ENCODE data around the gene KCNJ4.

Gene KCNJ4

DNA sequence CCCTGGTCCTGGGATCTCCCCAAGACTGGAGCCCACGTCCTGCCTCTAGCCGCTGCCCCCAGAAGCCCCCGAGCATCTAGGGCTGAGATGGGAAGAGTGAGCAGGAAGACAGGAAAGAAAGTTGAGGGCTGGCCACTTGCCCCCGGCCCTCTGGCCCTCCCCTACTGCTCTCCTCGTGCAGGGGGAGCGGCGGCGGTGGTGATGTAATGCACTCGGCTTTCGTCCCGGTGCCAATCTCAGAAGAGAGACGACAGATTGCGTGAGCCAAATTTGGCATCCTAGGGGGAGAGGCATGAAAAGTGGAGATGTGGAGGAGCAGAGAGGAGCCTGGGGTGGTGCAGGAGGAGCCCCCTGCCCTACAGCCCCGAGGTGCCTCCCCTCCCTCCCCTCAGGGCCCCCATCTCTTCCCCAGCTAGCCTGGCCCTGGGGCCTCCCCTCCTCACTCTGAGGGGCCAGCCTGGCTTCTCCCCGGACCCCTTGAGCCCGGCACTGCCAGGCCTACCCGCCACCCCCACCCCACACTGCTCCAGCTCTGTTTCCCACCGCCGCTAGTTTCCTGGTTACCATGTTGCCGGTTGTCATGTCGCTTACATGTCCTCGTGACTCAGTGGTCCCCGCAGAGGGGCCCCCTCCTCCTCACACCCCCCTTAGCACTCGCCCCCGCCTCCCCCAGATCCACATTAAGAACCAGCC lies 2.5 kb downstream of the KCNJ4 start:
- no peak for DNase-seq (ENCODE audit: low spot score)

DNA sequence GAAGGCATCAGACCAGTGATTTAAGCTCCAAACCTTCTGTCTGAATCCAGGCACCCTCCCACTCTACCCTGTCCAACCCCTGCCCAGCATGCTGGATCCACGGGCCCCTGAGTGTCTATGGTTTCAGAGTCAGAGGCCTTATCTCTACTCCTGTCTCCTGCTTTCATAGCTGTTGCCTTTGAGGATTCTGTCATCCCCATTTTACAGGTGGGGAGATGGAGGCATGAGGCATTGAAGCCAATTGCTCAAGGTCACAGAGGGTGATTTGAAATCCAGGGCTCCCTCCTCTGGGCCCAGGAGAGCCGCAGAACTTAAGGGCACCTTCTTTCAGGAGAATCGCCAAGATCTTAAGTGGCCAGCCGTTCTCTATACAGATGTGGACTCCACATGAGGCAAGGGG lies 3.1 kb downstream of the KCNJ4 start:
- no peak for DNase-seq (ENCODE audit: low spot score)

DNA sequence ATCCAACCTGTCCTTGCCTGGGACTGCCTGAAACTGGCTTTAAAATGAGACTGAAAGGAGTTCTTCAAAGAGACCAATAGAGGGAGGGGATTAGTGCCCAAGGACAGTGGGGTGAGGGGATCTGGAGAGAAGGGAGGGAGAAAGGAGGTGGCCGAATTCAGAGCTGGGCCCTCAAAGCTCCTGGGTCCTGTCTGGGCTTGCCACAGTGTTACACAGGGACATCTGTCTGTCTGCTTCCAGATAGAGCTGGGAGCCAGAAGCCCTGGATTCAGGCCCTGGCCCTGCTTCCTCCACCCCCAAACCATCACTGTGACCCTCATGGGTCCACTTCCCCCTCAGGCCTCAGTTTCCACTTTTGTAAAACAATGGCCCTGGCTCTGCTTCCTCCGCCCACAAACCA lies 3.6 kb downstream of the KCNJ4 start:
- no peak for DNase-seq (ENCODE audit: low spot score)

DNA sequence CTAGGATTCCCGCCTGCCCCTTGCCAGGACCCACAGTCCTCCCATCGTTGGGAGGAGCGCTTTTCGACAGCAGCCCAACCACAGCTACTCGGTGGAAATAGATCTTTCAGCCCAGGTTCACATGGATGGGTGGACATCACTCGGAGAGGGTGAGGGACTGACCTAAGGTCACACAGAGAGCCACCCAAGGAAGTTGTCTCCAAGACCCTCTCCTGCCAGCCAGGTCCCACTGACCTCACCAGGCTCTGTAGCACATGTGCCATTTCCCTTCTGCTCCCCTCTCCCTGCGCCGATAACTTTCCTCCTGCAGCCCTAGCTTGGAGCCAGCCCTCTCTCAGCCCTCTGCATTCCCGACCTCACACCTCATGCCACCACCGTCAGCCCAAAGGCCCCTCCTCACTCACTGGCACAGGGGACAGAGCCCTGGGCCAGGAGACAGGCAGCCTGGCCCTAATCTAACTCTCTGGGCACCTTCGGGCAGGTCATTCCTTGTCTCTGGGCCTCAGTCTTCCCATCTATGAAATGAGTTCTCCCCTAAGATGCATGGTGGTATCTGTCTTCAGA lies 4.7 kb downstream of the KCNJ4 start:
- DNase-seq (ENCODE audit: low spot score) = no peak

DNA sequence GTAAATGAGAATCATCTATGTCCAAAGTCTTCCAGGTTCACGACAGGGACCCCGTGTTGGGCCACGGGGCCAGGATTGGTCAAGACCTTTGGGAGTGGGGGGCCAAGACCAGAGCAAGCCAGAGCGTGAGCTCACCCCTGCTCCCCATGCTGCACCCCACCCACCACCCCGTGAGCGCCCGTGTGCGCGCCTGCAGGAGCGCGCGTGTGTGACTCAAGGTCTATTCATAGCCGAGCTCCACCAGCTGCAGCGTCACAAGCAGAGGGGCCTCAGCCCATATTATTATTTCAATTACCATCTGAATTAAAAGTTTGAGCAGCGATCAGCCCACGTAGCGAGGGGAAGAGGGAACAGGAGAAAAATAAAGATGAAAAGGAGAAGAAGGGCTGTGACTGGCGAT lies 5.2 kb downstream of the KCNJ4 start:
- DNase-seq (ENCODE audit: low spot score) = no peak

DNA sequence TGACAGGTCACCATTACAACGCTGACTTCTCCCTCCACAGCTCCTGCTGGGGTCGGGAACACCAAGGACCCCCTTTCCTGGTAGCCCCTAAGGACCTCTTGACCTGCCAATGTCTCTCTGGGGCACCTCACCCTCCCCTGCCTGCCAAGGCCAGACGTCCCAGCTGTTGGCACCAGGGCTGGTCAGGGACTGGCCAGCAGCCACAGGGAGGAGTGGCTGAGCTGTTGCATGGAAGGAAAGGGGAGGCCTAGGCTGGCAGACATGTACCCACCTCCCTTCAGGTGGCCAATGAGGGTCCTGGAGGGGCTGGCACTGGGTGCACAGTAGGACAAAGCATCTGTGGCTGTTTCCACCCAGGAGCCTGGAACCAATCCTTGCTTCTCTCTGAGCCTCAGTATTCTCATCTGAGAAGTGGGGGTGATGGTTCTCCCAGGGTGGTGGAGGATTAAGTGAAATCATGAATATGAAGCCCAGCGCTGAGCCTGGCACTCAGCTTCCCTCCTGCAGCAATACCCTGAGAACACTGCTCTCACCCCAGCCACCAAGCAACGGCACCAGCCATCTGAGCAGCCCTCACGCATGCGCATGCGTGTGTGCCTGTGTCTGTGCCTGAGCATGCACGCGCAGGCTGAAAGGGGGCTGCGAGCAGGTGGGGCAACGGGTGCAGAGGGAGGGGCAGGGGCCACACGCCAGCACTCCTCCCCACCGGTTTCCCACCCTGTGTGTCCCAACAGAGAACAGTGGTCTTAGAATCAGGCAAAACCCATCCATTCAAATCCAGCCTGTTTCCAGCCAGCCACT lies 5.9 kb downstream of the KCNJ4 start:
- DNase-seq (ENCODE audit: low spot score) = no peak

DNA sequence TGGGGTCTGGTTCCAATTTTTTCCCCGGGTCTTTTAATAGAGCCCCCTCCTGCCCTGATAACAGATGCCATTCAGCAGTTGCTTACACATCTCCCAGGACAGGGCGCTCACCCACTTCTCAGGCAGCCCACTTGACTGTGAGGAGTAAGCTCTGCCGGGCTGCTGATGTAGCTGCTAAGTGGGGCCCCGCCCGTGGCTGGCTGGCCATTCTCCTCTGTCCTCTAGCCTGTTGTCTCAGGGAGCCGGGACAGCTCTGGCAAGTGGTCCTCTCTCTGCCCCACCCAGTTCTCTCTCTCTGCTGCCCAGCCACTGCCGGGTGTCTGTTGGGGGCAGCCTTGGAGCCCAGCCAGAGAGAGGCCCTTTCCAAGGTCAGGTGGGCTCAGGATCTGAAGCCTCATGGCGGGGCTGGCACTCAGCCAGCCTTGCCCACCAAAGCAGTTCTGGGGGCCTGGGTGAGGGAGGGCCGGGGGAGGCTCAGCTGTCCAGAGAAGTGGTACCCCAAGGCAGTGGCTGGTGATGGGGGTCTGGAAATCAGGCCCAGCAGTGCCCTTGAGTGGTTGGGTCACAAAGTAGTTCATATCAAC lies 8.9 kb downstream of the KCNJ4 start:
- no peak for DNase-seq (ENCODE audit: low spot score)

DNA sequence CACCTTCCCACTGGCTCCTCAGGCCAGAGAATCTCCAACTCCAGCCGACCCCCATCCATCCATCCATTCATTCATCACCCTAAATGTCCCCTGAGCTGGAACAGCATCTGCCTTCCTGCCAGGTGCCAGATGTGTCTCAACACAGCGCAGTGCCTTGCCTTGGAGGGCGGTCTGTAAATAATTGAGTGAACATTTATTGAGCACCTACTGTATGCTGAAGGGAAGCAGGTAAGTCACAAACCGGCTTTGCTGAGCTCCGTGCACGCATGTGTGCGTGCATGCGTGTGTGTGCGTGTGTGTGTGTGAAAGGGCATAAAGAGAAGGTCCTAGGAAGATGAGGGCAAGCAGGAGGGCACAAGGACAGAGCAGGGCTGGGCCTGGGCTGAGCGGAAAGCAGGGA lies 10.2 kb downstream of the KCNJ4 start:
- DNase-seq (ENCODE audit: low spot score) = no peak

DNA sequence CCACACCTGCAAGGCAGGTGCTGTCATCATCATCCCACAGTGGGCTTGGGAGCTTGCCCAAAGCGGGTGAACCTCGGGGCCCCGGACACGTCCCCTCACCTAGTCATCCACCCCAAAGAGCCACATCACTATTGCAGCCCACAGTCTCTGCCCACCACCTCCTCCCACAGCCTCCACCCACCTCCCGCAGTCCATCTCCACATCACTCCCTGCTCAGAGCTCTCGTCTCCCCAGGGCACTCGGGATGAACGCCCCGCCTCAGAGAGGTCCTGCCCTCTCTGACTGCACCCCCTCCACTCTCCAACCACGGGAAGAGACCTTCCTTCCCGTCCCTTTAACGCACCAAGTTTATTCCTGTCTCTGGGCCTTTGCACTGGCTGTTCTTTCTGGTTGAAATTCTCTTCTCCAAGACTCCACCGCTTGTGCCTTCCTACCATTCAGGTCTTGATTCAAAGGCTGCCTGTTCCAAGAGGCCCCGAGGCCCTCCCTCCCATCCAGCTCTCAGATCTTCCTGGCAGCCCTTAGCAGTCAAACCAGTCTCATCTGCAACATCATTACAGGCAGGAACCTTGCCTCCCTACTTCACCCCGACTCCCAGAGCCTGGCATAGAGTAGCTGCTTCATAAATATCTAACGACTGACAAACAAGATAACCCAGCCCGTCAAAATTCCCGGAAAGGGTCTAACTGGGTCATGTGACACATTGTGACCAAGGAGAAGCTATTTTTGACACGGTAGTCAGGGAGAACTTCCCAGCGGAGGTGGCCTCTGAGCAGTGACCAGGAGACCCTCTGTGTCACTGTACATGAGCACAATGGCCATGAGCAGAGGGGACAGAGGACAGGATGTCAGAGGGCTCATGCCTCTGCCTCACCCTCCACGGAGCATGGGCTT lies 11.1 kb downstream of the KCNJ4 start:
- DNase-seq (ENCODE audit: low spot score) = no peak

DNA sequence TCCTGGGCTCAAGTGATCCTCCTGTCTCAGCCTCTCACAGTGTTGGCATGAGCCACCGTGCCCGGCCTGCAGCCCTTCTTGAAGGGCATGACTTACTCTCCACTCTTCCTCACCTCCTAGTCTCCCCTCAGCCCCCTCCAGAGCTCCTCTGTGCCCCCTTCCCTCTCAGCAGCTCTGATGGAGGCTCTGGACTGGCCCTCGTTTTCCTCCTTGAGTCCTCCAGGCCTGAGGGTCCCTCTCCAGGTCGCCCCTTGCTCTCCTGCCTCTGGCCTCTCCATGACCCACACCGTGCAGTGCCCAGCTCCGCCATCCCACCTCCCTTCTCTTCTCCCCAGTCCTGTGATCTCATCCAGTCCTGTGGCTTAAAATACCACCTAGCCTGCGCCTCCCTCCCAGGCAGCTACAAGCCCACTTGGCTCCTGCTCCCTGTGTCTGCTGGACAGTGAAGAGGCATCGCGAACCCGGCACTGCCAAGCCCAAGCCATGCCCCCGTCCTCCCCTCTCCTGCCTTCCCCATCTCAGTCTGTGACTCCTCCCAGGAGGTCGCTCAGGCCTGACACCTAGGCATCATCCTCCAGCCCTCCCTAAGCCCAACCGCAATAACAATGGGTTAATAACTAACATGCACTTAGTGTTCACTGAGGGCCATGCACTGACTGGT lies 11.9 kb downstream of the KCNJ4 start:
- DNase-seq (ENCODE audit: low spot score) = no peak

DNA sequence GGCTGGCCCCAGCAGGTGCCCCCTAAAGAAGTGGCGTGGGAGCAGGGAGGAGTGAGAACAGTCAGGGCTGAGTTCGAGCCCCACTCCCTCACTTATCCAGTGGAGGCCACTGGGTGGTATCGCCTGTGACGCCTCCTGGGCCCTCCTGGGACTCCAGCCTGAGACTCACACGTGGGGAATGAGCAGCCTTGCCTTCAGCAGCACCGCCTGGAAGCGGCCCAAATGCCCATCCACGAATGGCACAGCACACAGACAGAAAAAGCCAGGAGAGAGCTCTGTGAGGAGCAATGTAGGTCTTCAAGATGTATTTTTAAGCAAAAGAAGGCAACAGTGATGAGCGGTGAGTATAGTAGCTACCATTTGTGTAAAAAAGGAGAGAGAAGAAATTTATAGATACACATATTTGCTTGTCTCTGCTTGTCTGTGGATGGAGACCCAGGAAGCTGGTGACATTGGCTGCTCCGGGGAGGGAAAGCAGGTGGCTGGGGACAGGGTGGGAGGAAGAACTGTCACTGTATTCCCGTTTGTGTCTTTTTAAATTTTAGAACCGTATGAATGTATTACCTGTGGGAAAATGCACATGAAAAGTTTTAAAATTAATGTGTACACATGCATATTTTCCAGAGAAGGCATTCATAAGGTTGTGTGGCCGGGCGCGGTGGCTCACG lies 13.2 kb downstream of the KCNJ4 start:
- DNase-seq (ENCODE audit: low spot score) = no peak

DNA sequence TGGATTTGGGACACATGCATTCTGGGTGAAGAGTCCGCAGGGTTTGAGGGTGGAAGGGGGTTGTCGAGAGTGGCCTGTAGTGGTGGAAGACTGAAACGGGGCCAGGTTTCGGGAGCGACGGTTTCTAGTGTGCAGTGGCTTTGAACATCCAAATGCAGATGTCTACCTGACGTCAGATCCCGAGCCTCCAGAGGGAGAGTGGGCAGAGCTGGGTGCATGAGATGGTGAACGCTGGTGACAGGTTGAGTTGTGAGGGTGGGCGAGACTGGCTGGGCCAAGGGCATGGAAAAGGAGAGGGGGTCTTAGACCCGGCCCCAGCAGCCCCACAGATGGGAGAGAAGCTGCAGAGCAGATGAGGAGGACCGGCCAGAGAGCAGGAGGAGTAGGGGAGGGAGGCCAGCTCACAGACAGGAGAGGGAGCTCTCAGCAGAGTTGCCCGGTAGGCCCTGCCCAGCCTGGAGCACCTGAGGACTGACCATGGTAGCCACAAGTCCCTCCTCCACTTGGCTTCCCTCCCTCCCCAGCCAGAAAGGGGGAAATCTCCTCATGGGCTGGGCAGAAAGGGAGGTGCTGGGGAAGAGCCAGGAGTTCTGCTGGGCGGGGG lies 14.2 kb downstream of the KCNJ4 start:
- DNase-seq (ENCODE audit: low spot score) = no peak

DNA sequence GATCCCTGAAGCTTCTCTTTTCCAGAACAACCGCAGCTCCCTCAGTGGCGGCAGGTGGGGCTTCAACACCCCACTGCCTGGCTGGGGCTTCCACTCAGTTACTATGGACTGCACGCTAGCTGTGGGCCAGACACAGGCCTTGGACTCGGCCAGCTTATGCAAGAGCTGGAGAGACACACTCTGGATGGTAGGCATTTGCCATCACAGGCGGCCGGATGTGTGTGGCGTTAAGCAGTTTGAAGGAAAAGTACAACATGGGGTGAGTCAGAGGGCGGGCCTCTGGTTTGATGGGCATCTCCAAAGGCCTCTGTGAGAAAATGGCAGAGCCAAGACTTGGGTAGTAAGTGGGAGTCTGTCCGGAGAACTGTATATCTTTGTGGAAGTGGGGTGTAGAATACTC lies 17.6 kb downstream of the KCNJ4 start:
- no peak for DNase-seq (ENCODE audit: low spot score)

DNA sequence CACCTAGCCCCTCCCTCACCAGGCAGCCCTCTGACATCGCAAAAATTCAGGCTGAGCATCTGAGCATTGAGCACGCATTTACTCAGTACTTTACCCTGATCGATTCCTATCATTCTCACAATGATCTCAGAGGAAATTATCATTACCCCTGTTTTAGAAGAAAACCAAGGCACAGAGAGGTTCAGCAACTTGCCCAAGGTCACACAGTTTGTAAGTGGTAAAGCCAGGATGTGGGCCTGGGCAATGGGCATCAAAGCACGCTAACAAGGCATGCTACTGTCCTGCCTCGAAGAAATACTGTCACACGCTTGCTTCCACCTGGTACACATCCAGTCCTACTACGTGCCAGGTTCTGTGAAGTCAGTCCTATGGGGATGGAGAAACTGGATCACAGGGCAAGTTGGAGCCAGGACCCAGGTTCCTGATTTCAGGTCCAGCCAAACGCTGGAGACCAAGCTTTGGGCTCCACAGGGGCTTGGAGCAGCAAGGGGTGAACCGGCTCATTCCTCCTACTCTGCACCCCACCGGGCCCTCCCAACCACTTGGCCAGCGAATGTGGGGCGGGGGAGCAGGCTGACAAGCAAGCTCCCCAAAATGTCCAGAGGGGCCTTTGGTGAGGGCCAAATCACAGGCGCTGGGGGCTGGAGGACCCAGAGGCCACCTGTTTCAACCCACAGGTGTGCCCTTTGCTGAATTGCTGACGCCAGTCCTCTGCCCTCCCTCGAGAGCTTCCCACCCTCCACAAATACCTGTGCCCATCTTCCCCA lies 18.2 kb downstream of the KCNJ4 start:
- DNase-seq (ENCODE audit: low spot score) = no peak

DNA sequence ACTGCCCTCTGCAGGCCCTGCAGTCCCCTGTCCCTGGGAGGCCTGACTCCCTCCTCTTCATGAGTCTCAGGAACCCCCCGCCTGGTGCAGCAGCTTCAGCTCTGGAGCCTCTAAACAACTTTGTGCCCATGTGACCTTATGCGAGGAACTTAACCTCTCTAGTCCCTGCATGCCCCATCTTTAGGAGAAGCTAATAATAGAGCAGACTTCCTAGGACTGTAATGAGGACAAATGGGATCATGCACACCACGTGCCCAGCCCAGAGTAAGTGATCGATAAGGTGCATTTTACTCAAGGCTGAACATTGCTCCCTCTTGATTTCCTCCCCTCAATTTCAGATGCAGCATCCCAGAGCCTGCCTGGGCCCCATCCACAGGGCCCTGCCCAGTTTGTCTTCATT lies 19.0 kb downstream of the KCNJ4 start:
- no peak for DNase-seq (ENCODE audit: low spot score)

DNA sequence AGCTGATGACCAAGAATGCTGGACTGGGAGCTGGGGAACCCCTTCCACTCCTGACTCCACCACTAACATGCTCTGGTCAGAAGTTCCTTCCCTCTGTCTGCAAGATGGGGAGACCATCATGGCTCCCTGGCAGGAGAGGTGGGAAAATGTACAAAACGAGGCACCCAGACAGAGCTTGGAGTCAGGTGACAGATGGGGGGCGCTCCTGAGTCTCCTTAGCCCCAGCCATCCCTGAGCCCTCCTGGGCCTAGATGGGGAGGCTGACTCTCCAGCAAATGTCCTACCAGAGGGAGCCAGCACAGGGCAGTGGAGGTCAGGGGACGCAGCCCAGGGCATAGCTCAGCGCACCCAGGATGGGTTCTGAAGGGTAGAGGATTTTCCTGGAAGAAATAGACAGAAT lies 20.0 kb downstream of the KCNJ4 start:
- DNase-seq (ENCODE audit: low spot score) = no peak

DNA sequence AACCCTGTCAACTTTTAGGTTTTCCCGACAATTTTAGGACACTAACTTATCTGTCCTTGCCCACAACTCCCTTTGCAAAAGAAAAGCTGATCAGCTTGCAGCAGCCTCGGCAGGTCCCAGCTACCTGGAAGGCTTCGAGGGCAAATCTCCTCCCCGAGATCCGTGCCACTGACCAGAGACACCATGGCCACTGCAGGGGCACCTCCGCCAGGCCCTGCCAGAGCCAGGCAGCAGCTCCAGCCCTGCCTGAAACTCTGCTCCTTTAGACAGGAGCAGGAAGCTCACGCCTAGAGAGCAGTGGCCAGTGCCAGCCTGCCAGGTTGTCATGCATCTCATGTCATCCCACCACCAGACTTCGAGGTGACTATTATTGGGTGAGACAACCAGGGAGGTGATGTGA lies 21.1 kb downstream of the KCNJ4 start:
- DNase-seq (ENCODE audit: low spot score) = no peak

DNA sequence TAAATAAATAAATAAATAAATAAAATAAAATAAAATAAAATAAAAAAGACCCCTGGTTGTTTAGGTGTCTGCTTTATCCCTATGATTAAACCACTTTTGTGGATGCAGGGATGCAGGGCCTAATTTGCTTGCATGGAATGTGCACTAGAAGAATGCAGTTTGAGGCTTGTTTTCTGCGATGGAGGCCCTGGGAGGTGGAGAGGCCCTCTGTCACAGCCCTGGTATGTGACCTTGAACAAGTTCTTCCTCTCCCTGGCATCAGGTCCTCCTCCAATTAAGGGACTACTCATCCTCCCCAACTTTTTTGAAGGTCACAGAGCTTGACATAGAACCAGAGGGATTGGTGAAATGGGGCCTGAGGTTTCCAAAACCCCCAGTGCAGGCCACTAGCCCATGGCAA lies 22.7 kb downstream of the KCNJ4 start:
- no peak for DNase-seq (ENCODE audit: low spot score)

DNA sequence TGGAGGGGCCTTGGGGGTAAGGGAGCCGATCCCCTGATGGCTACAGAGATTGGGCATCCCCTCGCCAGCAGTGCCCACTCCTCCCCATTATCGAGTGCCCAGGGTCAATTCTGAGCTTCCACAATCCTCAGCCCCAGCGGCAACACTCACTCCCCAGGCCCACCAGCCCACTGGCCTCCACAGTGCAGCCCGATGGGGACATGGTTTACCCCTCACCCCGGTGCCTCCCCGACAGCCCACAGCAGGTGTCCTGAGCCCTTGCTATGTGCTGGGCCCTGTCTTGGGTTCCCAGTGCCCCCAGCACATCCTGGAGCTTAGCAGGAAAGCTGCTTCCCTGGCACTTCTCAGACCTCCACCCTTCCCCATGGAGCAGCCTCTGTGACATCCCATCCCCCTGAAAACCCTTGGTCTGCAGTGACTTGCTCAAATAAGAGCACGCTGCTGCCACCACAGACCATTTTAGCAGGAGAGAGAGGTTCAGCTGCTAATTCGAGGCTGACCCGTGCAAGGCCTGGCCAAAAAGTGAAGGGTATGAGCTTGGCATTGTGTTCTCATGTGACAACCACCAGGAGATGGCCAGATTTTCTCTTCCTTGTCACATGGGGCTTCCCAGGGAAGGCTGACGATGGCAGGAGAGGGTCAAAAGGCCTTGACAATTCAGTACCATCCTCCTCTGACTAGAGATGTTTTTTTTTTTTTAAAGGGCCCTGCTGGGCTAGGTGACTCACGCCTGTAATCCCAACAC lies 23.6 kb downstream of the KCNJ4 start:
- no peak for DNase-seq (ENCODE audit: low spot score)
